SK-N-SH treated with all-trans-retinoic acid at 6 μM for 48 hours (cell line): ENCODE measurements around the gene POU4F2.

Experiments
- ATAC-seq: fragments of 200-7000 bp; cut with Tn5 transposase; 3 replicates; pipeline ENCODE4 v1.9.1; 2020; ENCODE audit warnings: mild to moderate bottlenecking, moderate library complexity
- ARNTL ChIP-seq: fragments of 450-650 bp; formaldehyde crosslinking; IDR thresholded peaks from 2 replicates; pipeline ENCODE4 v1.5.0; 2020; ENCODE audit warnings: low read depth, mild to moderate bottlenecking, moderate library complexity, borderline replicate concordance
- BACH2 ChIP-seq: fragments of 250-450 bp; sonication (Bioruptor Pico); IDR thresholded peaks from 2 replicates; pipeline ENCODE4 v1.9.0; 2021; ENCODE audit warnings: mild to moderate bottlenecking, borderline replicate concordance
- CREB5 ChIP-seq: fragments of 250-450 bp; sonication (Bioruptor Pico); IDR thresholded peaks from 2 replicates; pipeline ENCODE4 v1.5.1; 2020; ENCODE audit warnings: low read depth, mild to moderate bottlenecking, moderate library complexity
- CSDC2 ChIP-seq: fragments of 250-450 bp; sonication (Bioruptor Pico); IDR thresholded peaks from 2 replicates; pipeline ENCODE4 v1.5.0; 2020; ENCODE audit warnings: mild to moderate bottlenecking, moderate library complexity
- CSRNP3 ChIP-seq: fragments of 250-450 bp; sonication (Bioruptor Pico); IDR thresholded peaks from 2 replicates; pipeline ENCODE4 v1.5.1; 2021; ENCODE audit warnings: mild to moderate bottlenecking, moderate library complexity
- ESRRG ChIP-seq: fragments of 250-450 bp; sonication (Bioruptor Pico); IDR thresholded peaks from 2 replicates; pipeline ENCODE4 v1.6.1; 2021; ENCODE audit warnings: mild to moderate bottlenecking
- GLIS3 ChIP-seq: fragments of 250-450 bp; sonication (Bioruptor Pico); IDR thresholded peaks from 2 replicates; pipeline ENCODE4 v1.5.0; 2020; ENCODE audit warnings: mild to moderate bottlenecking, moderate library complexity
- ISL1 ChIP-seq: fragments of 250-450 bp; sonication (Bioruptor Pico); IDR thresholded peaks from 2 replicates; pipeline ENCODE4 v2.1.2; 2022; ENCODE audit warnings: mild to moderate bottlenecking, moderate library complexity
- OSR1 ChIP-seq: fragments of 250-450 bp; sonication (Bioruptor Pico); IDR thresholded peaks from 2 replicates; pipeline ENCODE4 v1.8.0; 2022; ENCODE audit warnings: moderate library complexity, mild to moderate bottlenecking, inconsistent platforms
- PATZ1 ChIP-seq: fragments of 250-450 bp; sonication (Bioruptor Pico); IDR thresholded peaks from 2 replicates; pipeline ENCODE4 v1.8.0; 2020; ENCODE audit warnings: mild to moderate bottlenecking, moderate library complexity, borderline replicate concordance
- POU6F1 ChIP-seq: fragments of 250-450 bp; sonication (Bioruptor Pico); IDR thresholded peaks from 2 replicates; pipeline ENCODE4 v1.8.0; 2021; ENCODE audit warnings: low read depth, mild to moderate bottlenecking, moderate library complexity, borderline replicate concordance
- PPARA ChIP-seq: fragments of 250-450 bp; sonication (Bioruptor Pico); IDR thresholded peaks from 2 replicates; pipeline ENCODE4 v1.5.0; 2020; ENCODE audit warnings: mild to moderate bottlenecking, borderline replicate concordance
- RARB ChIP-seq: fragments of 250-450 bp; sonication (Bioruptor Pico); IDR thresholded peaks from 2 replicates; pipeline ENCODE4 v1.8.0; 2021; ENCODE audit warnings: mild to moderate bottlenecking, moderate library complexity
- SNAI2 ChIP-seq: fragments of 250-450 bp; sonication (Bioruptor Pico); IDR thresholded peaks from 2 replicates; pipeline ENCODE4 v1.5.0; 2020; ENCODE audit warnings: mild to moderate bottlenecking, moderate library complexity
- TCF4 ChIP-seq: fragments of 250-450 bp; sonication (Bioruptor Pico); IDR thresholded peaks from 2 replicates; pipeline ENCODE4 v1.8.0; 2021; ENCODE audit warnings: mild to moderate bottlenecking, moderate library complexity, borderline replicate concordance
- TOX ChIP-seq: fragments of 250-450 bp; sonication (Bioruptor Pico); IDR thresholded peaks from 2 replicates; pipeline ENCODE4 v1.8.0; 2021; ENCODE audit warnings: mild to moderate bottlenecking, moderate library complexity, borderline replicate concordance
- ZC3H10 ChIP-seq: fragments of 250-450 bp; sonication (Bioruptor Pico); IDR thresholded peaks from 2 replicates; pipeline ENCODE4 v1.5.1; 2021; ENCODE audit warnings: mild to moderate bottlenecking, moderate library complexity
- ZFP3 ChIP-seq: fragments of 250-450 bp; sonication (Bioruptor Pico); IDR thresholded peaks from 2 replicates; pipeline ENCODE4 v1.5.0; 2020; ENCODE audit warnings: mild to moderate bottlenecking, moderate library complexity
- ZFP30 ChIP-seq: fragments of 450-650 bp; formaldehyde crosslinking; IDR thresholded peaks from 2 replicates; pipeline ENCODE4 v1.5.0; 2022; ENCODE audit warnings: mild to moderate bottlenecking, moderate library complexity
- ZNF565 ChIP-seq: fragments of 450-650 bp; formaldehyde crosslinking; conservative IDR thresholded peaks from 2 replicates; pipeline ENCODE4 v1.5.0; 2020; ENCODE audit warnings: low read depth, mild to moderate bottlenecking, moderate library complexity
- ZNF70 ChIP-seq: fragments of 450-650 bp; formaldehyde crosslinking; IDR thresholded peaks from 2 replicates; pipeline ENCODE4 v1.5.0; 2020; ENCODE audit warnings: mild to moderate bottlenecking, moderate library complexity
- ZNF8 ChIP-seq: fragments of 450-650 bp; formaldehyde crosslinking; IDR thresholded peaks from 2 replicates; pipeline ENCODE4 v1.5.0; 2020; ENCODE audit warnings: mild to moderate bottlenecking, moderate library complexity

Gene POU4F2

GRCh38 chr4:146643812-146644401 lies 5.2 kb downstream of the POU4F2 start:
- 0 out of 2 replicates have a peak, but pooled peaks have one; percentile 38 for TF ChIP-seq CSDC2 (CRISPR knock-in tag)
- TF ChIP-seq ESRRG (CRISPR knock-in tag) = no peak
- 0 out of 2 replicates have a peak, but pooled peaks have one; percentile 38 for TF ChIP-seq SNAI2
- no peak for TF ChIP-seq ZFP30 (CRISPR knock-in tag)
- peak; percentile 53; the same call in 2 of the 3 replicates for ATAC-seq

GRCh38 chr4:146645921-146646320 lies 7.2 kb downstream of the POU4F2 start:
- no peak for ATAC-seq

GRCh38 chr4:146646593-146647325 lies 8.1 kb downstream of the POU4F2 start:
- ATAC-seq = no peak
- TF ChIP-seq ZFP3 (CRISPR knock-in tag) = no peak
- no peak for TF ChIP-seq GLIS3 (CRISPR knock-in tag)
- no peak for TF ChIP-seq ZNF8 (CRISPR knock-in tag)
- TF ChIP-seq OSR1 (CRISPR knock-in tag) = no peak
- no peak for TF ChIP-seq CSDC2 (CRISPR knock-in tag)
- no peak for TF ChIP-seq ESRRG (CRISPR knock-in tag)
- TF ChIP-seq TCF4 (CRISPR knock-in tag) = no peak
- no peak for TF ChIP-seq BACH2 (CRISPR knock-in tag)
- TF ChIP-seq POU6F1 (CRISPR knock-in tag) = no peak
- TF ChIP-seq ISL1 = no peak
- no peak for TF ChIP-seq RARB (CRISPR knock-in tag)
- no peak for TF ChIP-seq PATZ1 (CRISPR knock-in tag)
- TF ChIP-seq ZC3H10 (CRISPR knock-in tag) = no peak
- TF ChIP-seq PPARA = no peak

More at GRCh38 chr4:146645921-146646320, 7.2 kb downstream of the POU4F2 start:
- TF ChIP-seq PPARA (no peak), ZFP3 (CRISPR knock-in tag) (no peak), CSRNP3 (no peak), SNAI2 (no peak), ZC3H10 (CRISPR knock-in tag) (no peak), GLIS3 (CRISPR knock-in tag) (no peak), BACH2 (CRISPR knock-in tag) (no peak), ZNF70 (CRISPR knock-in tag) (no peak)

GRCh38 chr4:146647615-146648460 lies 9.1 kb downstream of the POU4F2 start:
- peak; percentile 47; the same call in 2 of the 3 replicates for ATAC-seq
- TF ChIP-seq SNAI2 = no peak
- TF ChIP-seq POU6F1 (CRISPR knock-in tag) = no peak
- TF ChIP-seq CREB5 (CRISPR knock-in tag) = no peak
- TF ChIP-seq PATZ1 (CRISPR knock-in tag) = no peak
- no peak for TF ChIP-seq ZFP30 (CRISPR knock-in tag)
- no peak for TF ChIP-seq CSRNP3
- no peak for TF ChIP-seq ZNF565 (CRISPR knock-in tag)
- no peak for TF ChIP-seq ARNTL (CRISPR knock-in tag)
- no peak for TF ChIP-seq TOX
- TF ChIP-seq ISL1 = no peak
- TF ChIP-seq TCF4 (CRISPR knock-in tag) = no peak
